H9 (cell line): ENCODE data around the gene DNAJB9. TPM values are rescaled to one million over a fixed set of nuclear protein-coding genes. Genes with fewer than 3 reads are reported as not detected.

Source experiments
- DNase-seq: peaks from one replicate; pipeline ENCODE4 v3.0.0-alpha.2; 2017
- H2AFZ ChIP-seq: one replicate; pipeline ENCODE4 v1.6.1; 2013; ENCODE audit warnings: mild to moderate bottlenecking, low read length, control low read depth, moderate library complexity
- H2AK5ac ChIP-seq: 2 replicates; pipeline ENCODE4 v1.6.1; 2013; ENCODE audit warnings: low read length, control low read depth, mixed read lengths; ENCODE audit not compliant: insufficient read length
- H2BK120ac ChIP-seq: one replicate; pipeline ENCODE4 v1.6.1; 2013; ENCODE audit warnings: low read depth, mild to moderate bottlenecking, low read length, control low read depth, inconsistent platforms; ENCODE audit not compliant: poor library complexity, severe bottlenecking
- H2BK12ac ChIP-seq: 2 replicates; pipeline ENCODE4 v1.6.1; 2013; ENCODE audit warnings: low read length, control low read depth, mixed read lengths, low read depth; ENCODE audit not compliant: insufficient read length
- H2BK15ac ChIP-seq: 2 replicates; pipeline ENCODE4 v1.6.1; 2013; ENCODE audit warnings: low read depth, low read length, control low read depth
- H2BK20ac ChIP-seq: one replicate; pipeline ENCODE4 v1.6.1; 2013; ENCODE audit warnings: low read depth, mild to moderate bottlenecking, low read length, control low read depth, inconsistent platforms; ENCODE audit not compliant: poor library complexity, severe bottlenecking
- H2BK5ac ChIP-seq: 2 replicates; pipeline ENCODE4 v1.6.1; 2013; ENCODE audit warnings: low read length, control low read depth, mixed read lengths; ENCODE audit not compliant: insufficient read length
- H3K14ac ChIP-seq: 2 replicates; pipeline ENCODE4 v1.6.1; 2013; ENCODE audit warnings: low read length, control low read depth; ENCODE audit not compliant: insufficient read depth
- H3K18ac ChIP-seq: 2 replicates; pipeline ENCODE4 v1.6.1; 2013; ENCODE audit warnings: low read depth, mild to moderate bottlenecking, mixed read lengths, low read length, control low read depth; ENCODE audit not compliant: insufficient read length
- H3K23ac ChIP-seq: 2 replicates; pipeline ENCODE4 v1.6.1; 2013; ENCODE audit warnings: low read length, control low read depth, mixed read lengths, low read depth; ENCODE audit not compliant: insufficient read length
- H3K23me2 ChIP-seq: 2 replicates; pipeline ENCODE4 v1.6.1; 2013; ENCODE audit warnings: low read depth, mild to moderate bottlenecking, mixed read lengths, low read length, control low read depth; ENCODE audit not compliant: insufficient read length, poor library complexity, severe bottlenecking
- H3K27ac ChIP-seq: 2 replicates; pipeline ENCODE4 v1.5.1; 2013; ENCODE audit warnings: low read length, control low read depth, mixed read lengths, low read depth; ENCODE audit not compliant: insufficient read length
- H3K27me3 ChIP-seq: 2 replicates; pipeline ENCODE4 v1.6.1; 2013; ENCODE audit warnings: low read length, control low read depth, inconsistent platforms; ENCODE audit not compliant: insufficient read depth
- H3K4ac ChIP-seq: 2 replicates; pipeline ENCODE4 v1.6.1; 2013; ENCODE audit warnings: low read depth, mild to moderate bottlenecking, control low read depth, inconsistent platforms, low read length, moderate library complexity
- H3K4me1 ChIP-seq: 2 replicates; pipeline ENCODE4 v1.6.1; 2013; ENCODE audit warnings: low read length, control low read depth, inconsistent platforms; ENCODE audit not compliant: insufficient read depth
- H3K4me2 ChIP-seq: 2 replicates; pipeline ENCODE4 v1.6.1; 2013; ENCODE audit warnings: low read length, control low read depth, mixed read lengths; ENCODE audit not compliant: insufficient read length, insufficient read depth
- H3K56ac ChIP-seq: 2 replicates; pipeline ENCODE4 v1.6.1; 2013; ENCODE audit warnings: low read depth, mild to moderate bottlenecking, mixed read lengths, low read length, control low read depth; ENCODE audit not compliant: insufficient read length
- H3K79me1 ChIP-seq: 2 replicates; pipeline ENCODE4 v1.6.1; 2013; ENCODE audit warnings: low read depth, mild to moderate bottlenecking, moderate library complexity, low read length, control low read depth, inconsistent platforms; ENCODE audit not compliant: insufficient read depth, poor library complexity, severe bottlenecking
- H3K79me2 ChIP-seq: 2 replicates; pipeline ENCODE4 v1.6.1; 2013; ENCODE audit warnings: low read length, control low read depth, inconsistent platforms; ENCODE audit not compliant: insufficient read depth
- H3K9ac ChIP-seq: 2 replicates; pipeline ENCODE4 v1.6.1; 2013; ENCODE audit warnings: low read length, control low read depth, mixed read lengths; ENCODE audit not compliant: insufficient read length; ENCODE audit errors: extremely low read depth
- H3K9me3 ChIP-seq: one replicate; pipeline ENCODE4 v1.6.1; 2013; ENCODE audit warnings: low read depth, low read length, inconsistent platforms; ENCODE audit not compliant: control insufficient read depth
- H3T11ph ChIP-seq: one replicate; pipeline ENCODE4 v1.6.1; 2013; ENCODE audit warnings: mild to moderate bottlenecking, low read length, control low read depth, inconsistent platforms
- H4K20me1 ChIP-seq: one replicate; pipeline ENCODE4 v1.6.1; 2013; ENCODE audit not compliant: control insufficient read depth, insufficient read length, insufficient read depth
- H4K5ac ChIP-seq: 2 replicates; pipeline ENCODE4 v1.6.1; 2013; ENCODE audit warnings: low read depth, mild to moderate bottlenecking, mixed read lengths, low read length, control low read depth; ENCODE audit not compliant: insufficient read length
- H4K8ac ChIP-seq: replicated peaks from 2 replicates; pipeline ENCODE4 v1.6.1; 2013; ENCODE audit warnings: low read length, control low read depth, mixed read lengths, low read depth; ENCODE audit not compliant: insufficient read length
- H4K91ac ChIP-seq: 2 replicates; pipeline ENCODE4 v1.6.1; 2013; ENCODE audit warnings: low read depth, mild to moderate bottlenecking, moderate library complexity, mixed read lengths, low read length, control low read depth; ENCODE audit not compliant: insufficient read length
- H3K27ac Mint-ChIP-seq, 3 experiments: 2 replicates in 2 of 3; 3 replicates in 1 of 3; pipeline ENCODE4 v1.8.0; 2020 to 2021; ENCODE audit warnings: mixed read lengths in 3 of 3, mild to moderate bottlenecking in 1 of 3, moderate library complexity in 1 of 3
- H3K27me3 Mint-ChIP-seq: 2 replicates; pipeline ENCODE4 v1.8.0; 2021; ENCODE audit warnings: low read depth, mild to moderate bottlenecking, moderate library complexity, mixed read lengths
- H3K36me3 Mint-ChIP-seq, 3 experiments: 2 replicates in 2 of 3; 3 replicates in 1 of 3; pipeline ENCODE4 v1.8.0; 2020 to 2021; ENCODE audit warnings: low read depth in 3 of 3, mixed read lengths in 3 of 3; ENCODE audit not compliant: insufficient read depth in 1 of 3
- H3K4me1 Mint-ChIP-seq, 2 experiments: 2 replicates each; pipeline ENCODE4 v1.8.0; 2020; ENCODE audit warnings: mixed read lengths in 2 of 2
- H3K4me3 Mint-ChIP-seq, 2 experiments: 2 replicates in 1 of 2; 3 replicates in 1 of 2; pipeline ENCODE4 v1.8.0; 2020 to 2021; ENCODE audit warnings: mild to moderate bottlenecking in 2 of 2, mixed read lengths in 2 of 2, moderate library complexity in 1 of 2
- H3K9me3 Mint-ChIP-seq, 2 experiments: 2 replicates in 1 of 2; 3 replicates in 1 of 2; pipeline ENCODE4 v1.8.0; 2020; ENCODE audit warnings: mild to moderate bottlenecking in 2 of 2, mixed read lengths in 2 of 2, moderate library complexity in 1 of 2
- WGBS: extraction: QIAGEN DNeasy Blood & Tissue Kit; methylation state at CpG from one replicate; pipeline ENCODE4 v1.1.7; 2013; ENCODE audit warnings: missing lambda C conversion rate, low lambda C conversion rate, mixed read lengths; ENCODE audit not compliant: insufficient read length; ENCODE audit errors: extremely low coverage; 5-methylcytosine and 5-hydroxymethylcytosine counted together
- total RNA-seq: library from RNA; stranded (reverse); gene quantifications from 2 replicates; pipeline ENCODE4 v1.2.1, GENCODE V29; 2021
- TF ChIP-seq, protein P1 (sequence below): fragments of 200-600 bp; sonication (generic); conservative IDR thresholded peaks from 3 replicates; pipeline ENCODE4 v1.8.0; 2021; ENCODE audit warnings: antibody characterized with exemption, mild to moderate bottlenecking

The DNAJB9 gene
- total RNA-seq, 1 experiment from 2014 or later: 11.3 TPM

- H3K9ac ChIP-seq: no peak overlapping the region
- H2AK5ac ChIP-seq: no peak overlapping the region
- H3K27ac Mint-ChIP-seq: peak overlapping the region in 1 of 3 experiments; percentile 14; a peak in 2 of 7 replicates
- no peak overlapping the region for H3K4me2 ChIP-seq
- no peak for DNase-seq
- H2BK15ac ChIP-seq: no peak overlapping the region
- no peak overlapping the region for H2BK120ac ChIP-seq
- peaks cover 7% of the 10 kb centered on the region for H3K23me2 ChIP-seq
- H3K9me3 Mint-ChIP-seq: peaks cover 0 to 2% of the 10 kb centered on the region in 2 experiments; a peak in 1 of 5 replicates
- peaks cover 4 to 13% (median 8%) of the 10 kb centered on the region in 3 experiments; a peak in 5 of 7 replicates for H3K36me3 Mint-ChIP-seq
- H4K8ac ChIP-seq: no peak overlapping the region
- H3K27me3 Mint-ChIP-seq: no peaks in the 10 kb centered on the region
- H4K20me1 ChIP-seq: no peaks in the 10 kb centered on the region
- no peak overlapping the region for H4K91ac ChIP-seq
- no peaks in the 10 kb centered on the region for H3K27me3 ChIP-seq
- no peaks in the 10 kb centered on the region for H3K9me3 ChIP-seq
- H3K4me3 Mint-ChIP-seq: peak overlapping the region in 1 of 2 experiments; percentile 10; a peak in 2 of 5 replicates
- H3K4ac ChIP-seq: no peak overlapping the region
- H3K4me1 ChIP-seq: peaks cover 4% of the 10 kb centered on the region; the same call in 1 of the 2 replicates
- no peak overlapping the region for H2BK12ac ChIP-seq
- H2BK5ac ChIP-seq: no peak overlapping the region
- no peak overlapping the region for H2BK20ac ChIP-seq
- no peaks in the 10 kb centered on the region for H3K79me1 ChIP-seq
- H3K79me2 ChIP-seq: 0 out of 2 replicates have a peak, but pooled peaks cover 2% of the 10 kb centered on the region
- H3K14ac ChIP-seq: no peak overlapping the region
- H3K23ac ChIP-seq: no peak overlapping the region
- H3T11ph ChIP-seq: no peak overlapping the region
- H4K5ac ChIP-seq: no peak overlapping the region
- H3K4me1 Mint-ChIP-seq: peaks cover 41 to 56% of the 10 kb centered on the region in 2 experiments
- H2AFZ ChIP-seq: no peak overlapping the region
- H3K56ac ChIP-seq: no peak overlapping the region
- TF ChIP-seq, protein P1, sequence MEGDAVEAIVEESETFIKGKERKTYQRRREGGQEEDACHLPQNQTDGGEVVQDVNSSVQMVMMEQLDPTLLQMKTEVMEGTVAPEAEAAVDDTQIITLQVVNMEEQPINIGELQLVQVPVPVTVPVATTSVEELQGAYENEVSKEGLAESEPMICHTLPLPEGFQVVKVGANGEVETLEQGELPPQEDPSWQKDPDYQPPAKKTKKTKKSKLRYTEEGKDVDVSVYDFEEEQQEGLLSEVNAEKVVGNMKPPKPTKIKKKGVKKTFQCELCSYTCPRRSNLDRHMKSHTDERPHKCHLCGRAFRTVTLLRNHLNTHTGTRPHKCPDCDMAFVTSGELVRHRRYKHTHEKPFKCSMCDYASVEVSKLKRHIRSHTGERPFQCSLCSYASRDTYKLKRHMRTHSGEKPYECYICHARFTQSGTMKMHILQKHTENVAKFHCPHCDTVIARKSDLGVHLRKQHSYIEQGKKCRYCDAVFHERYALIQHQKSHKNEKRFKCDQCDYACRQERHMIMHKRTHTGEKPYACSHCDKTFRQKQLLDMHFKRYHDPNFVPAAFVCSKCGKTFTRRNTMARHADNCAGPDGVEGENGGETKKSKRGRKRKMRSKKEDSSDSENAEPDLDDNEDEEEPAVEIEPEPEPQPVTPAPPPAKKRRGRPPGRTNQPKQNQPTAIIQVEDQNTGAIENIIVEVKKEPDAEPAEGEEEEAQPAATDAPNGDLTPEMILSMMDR: no peak
- no peak overlapping the region for H3K18ac ChIP-seq
- WGBS: no CpG with 5 or more reads among the region's 2 CpGs
- no peak overlapping the region for H3K27ac ChIP-seq
Measured at GRCh38 chr7:108522780-108523179, 46.9 kb upstream of the DNAJB9 start.
